ENCODE measurements around the gene YJEFN3.
A peak's percentile ranks its signal among the peaks of the same experiment; 100 is the strongest.

The YJEFN3 gene

DNA sequence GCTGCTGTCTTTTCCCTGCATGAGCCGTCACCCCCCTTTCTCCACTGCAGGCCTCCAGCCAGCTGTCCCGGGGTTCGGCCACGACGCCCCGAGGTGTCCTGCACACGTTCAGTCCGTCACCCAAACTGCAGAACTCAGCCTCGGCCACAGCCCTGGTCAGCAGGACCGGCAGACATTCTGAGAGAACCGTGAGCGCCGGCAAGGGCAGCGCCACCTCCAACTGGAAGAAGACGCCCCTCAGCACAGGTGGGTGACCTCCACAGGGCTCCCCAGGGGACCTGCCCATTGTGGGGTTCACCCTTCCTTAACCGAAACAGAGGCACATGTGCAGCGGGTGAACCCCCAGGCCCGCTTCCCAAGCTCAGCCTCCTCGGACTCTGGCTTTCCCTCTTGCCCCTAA is 26.4 kb upstream of the YJEFN3 start:
- in situ Hi-C loops (cut with HindIII; ENCODE audit: low pct_unique_long_range_greater_than_20kb, low sequenced_read_pairs) = no loop called here
- DNase-seq (ENCODE audit: low read depth in 1 of 2, low spot score in 1 of 2) = no peak
- no peak for TF ChIP-seq JUND (IDR thresholded peaks at IDR 0.05; ENCODE audit: low read depth)

DNA sequence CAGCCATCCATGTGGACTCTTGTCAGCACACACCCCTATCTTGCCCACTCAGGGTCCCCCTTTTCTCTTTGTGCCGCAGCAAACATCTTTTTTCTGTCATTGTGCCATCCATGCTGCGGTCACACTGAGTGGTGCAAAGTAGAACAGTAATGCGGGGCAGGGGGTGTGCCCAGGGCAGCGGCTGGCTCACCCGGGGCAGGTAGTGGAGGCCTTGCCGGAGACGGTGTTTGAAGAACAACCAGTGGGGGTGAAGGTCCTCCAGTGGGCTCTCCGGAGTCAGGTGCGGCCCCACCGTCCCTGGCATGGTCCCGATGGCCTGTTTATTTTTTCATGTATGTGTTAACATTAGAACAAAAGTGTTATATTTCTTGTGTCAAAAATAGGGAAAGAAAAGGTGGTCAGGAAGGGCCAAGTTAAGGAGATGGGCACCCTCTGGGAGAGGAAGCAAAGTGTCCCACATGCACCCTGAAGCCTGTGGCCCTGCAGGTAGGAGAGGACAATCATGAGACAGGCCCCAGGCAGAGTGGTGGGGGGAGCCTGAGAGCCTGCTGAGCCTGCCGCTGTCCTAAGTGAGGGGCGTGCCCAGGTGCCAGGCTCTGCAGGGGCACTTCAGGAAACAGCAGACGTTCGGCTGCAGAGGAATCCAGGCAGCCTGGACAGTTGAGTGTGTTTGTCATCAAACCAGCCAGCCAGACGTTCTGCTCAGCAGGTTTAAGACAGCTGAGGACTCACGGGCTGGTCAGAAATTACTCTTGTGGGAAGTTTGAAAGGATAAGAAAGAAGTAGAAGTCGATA is 25.7 kb upstream of the YJEFN3 start:
- in situ Hi-C loops (cut with HindIII; ENCODE audit: low pct_unique_long_range_greater_than_20kb, low sequenced_read_pairs) = no loop called here
- TF ChIP-seq JUND (IDR thresholded peaks at IDR 0.05; ENCODE audit: low read depth) = no peak
- DNase-seq (ENCODE audit: low read depth in 1 of 2, low spot score in 1 of 2) = no peak

DNA sequence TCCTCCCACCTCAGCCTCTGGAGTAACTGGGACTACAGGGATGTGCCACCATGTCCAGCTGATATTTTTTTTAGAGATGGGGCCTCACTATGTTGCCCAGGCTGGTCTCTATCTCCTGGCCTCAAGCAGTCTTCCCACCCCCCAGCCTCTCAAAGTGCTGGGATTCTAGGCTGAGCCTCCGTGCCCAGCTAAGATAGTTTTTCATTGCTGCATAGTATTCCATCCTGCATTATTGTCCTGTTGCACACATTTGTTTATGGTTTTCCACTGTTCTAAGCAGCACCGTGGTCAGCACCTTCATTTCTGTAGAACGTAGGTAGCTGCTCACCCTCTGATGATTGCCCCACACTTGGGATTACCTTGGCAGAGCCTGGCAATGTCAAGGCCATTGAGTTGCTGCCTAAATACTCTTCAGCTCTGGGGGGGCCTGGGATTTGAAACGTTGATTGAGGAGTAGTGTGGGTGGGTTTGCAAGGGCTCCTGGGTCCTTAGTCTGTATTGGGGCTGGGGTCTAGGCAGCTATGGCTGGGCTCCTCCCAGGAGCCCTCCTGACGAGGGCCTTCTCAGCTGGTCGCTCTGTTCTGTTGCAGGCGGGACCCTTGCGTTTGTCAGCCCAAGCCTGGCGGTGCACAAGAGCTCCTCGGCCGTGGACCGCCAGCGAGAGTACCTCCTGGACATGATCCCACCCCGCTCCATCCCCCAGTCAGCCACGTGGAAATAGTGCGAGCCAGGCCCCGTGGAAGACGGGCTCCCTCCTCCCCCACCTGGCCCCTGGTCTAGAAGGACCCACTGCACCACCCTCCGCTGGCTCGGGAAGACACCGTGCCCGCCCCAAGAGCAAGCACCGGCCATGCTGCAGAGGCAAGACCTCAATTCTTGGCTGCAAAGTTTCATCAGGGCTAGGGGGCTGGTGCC is 23.7 kb upstream of the YJEFN3 start:
- in situ Hi-C loops (cut with HindIII; ENCODE audit: low pct_unique_long_range_greater_than_20kb, low sequenced_read_pairs) = no loop called here
- no peak for TF ChIP-seq JUND (IDR thresholded peaks at IDR 0.05; ENCODE audit: low read depth)
- no peak for DNase-seq (ENCODE audit: low read depth in 1 of 2, low spot score in 1 of 2)

DNA sequence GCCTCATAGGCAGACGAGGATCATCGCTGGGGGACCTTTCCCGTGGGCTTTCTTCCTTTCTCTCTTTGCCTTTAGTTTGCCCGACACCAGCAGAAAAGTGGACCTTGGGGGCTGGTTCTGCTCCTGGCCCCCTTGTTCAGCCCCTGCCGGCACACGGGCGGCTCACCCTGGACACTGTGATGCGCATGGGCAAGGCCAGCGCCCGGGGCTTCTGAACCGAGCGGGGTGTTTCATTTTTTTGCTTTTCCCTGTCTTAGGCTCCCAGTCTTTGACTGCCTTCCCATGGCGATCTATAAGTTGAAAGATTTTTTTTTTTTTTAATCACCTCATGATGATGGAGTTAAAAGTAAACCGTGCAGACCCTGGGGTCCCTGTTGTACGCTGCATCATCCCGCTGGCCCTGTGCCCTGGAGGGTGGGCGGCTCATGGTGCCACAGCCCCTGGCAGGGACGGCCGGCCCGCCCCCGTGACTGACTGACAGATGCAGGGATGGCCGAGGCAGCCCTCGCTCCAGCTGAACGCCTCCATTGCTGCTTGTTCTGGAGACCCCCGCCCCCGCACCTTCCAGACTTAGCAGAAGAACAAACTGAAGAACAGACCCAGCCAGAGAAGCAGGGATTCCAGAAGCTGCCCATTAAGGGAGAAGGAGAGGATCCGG is 22.9 kb upstream of the YJEFN3 start:
- no peak for DNase-seq (ENCODE audit: low read depth in 1 of 2, low spot score in 1 of 2)
- TF ChIP-seq JUND (IDR thresholded peaks at IDR 0.05; ENCODE audit: low read depth) = no peak
- in situ Hi-C loops (cut with HindIII; ENCODE audit: low pct_unique_long_range_greater_than_20kb, low sequenced_read_pairs) = no loop called here

DNA sequence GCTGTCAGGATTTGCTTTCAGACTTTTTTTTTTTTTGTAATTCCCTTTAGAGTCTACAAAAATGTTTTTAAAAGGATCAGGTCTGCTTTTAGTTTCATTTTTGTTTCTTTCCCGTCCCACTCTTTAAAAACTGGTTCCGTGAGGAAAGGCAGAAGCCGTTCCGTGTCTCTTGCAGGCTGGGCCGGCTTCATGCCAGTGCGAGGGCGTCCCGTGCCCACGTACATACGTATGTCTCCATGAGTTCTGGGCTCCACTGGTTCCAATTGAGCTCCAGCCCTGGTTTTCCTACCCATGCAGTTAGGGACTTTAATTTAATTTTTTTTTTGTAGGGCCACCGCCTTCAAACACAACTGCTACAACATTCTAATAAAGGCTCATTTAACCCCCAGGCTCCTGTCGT is 22.1 kb upstream of the YJEFN3 start:
- in situ Hi-C loops (cut with HindIII; ENCODE audit: low pct_unique_long_range_greater_than_20kb, low sequenced_read_pairs) = no loop called here
- no peak for DNase-seq (ENCODE audit: low read depth in 1 of 2, low spot score in 1 of 2)
- TF ChIP-seq JUND (IDR thresholded peaks at IDR 0.05; ENCODE audit: low read depth) = no peak

DNA sequence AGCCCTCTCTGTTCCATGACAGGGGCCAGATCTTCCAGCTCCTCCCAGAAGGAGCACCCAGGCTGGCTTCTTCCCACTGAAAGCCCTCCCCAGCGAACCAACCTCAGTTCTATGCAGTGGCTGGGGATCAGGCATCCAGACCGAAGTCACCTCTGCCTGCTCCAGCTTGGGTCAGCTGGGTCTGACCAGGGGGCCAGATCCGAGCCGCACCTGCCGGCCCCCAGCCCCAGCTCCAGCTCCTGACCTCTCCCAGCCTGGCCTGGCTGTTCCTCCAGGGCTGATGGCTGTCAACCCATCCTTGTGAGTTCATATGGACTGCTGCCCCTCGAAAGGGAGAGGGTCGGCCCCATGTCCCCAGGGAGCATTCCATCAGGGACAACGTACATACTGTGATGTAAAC is 21.4 kb upstream of the YJEFN3 start:
- TF ChIP-seq JUND (IDR thresholded peaks at IDR 0.05; ENCODE audit: low read depth) = no peak
- no peak for DNase-seq (ENCODE audit: low read depth in 1 of 2, low spot score in 1 of 2)
- in situ Hi-C loops (cut with HindIII; ENCODE audit: low pct_unique_long_range_greater_than_20kb, low sequenced_read_pairs) = no loop called here

DNA sequence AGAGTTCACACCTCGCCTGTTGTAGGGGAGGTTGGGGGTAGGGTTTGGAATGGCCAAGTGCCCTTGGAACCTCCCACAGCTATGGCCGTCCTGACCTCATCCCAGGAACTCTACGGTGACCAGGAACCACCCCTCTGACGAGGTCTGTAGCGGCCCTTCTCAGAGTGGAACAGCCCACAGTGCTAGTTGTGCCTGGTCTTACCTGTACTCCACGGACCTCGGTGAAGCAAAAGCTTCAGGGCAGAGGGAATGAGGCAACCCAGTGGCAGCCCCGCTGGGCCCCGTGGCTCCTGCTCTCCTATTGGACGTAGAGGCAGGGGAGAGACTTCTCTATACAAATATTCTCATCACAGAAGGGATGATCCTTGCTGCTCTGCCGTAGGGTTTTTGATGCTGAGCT is 20.5 kb upstream of the YJEFN3 start:
- in situ Hi-C loops (cut with HindIII; ENCODE audit: low pct_unique_long_range_greater_than_20kb, low sequenced_read_pairs) = no loop called here
- no peak for DNase-seq (ENCODE audit: low read depth in 1 of 2, low spot score in 1 of 2)
- TF ChIP-seq JUND (IDR thresholded peaks at IDR 0.05; ENCODE audit: low read depth) = no peak

DNA sequence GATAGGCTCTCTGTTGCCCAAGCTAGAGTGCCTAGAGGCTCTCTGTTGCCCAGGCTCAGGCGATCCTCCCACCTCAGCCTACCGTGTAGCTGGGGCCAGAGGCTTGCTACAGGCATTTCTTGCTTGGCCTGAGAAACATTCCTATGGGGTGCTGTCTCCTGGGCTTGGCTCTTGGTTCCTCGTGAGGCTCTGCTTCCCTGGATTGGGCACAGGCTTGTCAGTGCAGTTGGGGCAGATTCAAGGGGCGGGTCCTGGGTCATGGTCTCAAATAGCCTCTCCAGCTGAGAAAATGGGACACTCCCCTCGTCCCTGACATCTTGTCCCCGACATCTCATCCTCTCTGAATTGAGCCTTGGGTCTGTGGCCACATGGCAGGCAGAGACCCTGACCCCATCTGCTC is 18.3 kb upstream of the YJEFN3 start:
- in situ Hi-C loops (cut with HindIII; ENCODE audit: low pct_unique_long_range_greater_than_20kb, low sequenced_read_pairs) = no loop called here
- peak in 1 of 2 experiments; percentile 65 for DNase-seq (ENCODE audit: low read depth in 1 of 2, low spot score in 1 of 2)
- TF ChIP-seq JUND (IDR thresholded peaks at IDR 0.05; ENCODE audit: low read depth) = no peak

DNA sequence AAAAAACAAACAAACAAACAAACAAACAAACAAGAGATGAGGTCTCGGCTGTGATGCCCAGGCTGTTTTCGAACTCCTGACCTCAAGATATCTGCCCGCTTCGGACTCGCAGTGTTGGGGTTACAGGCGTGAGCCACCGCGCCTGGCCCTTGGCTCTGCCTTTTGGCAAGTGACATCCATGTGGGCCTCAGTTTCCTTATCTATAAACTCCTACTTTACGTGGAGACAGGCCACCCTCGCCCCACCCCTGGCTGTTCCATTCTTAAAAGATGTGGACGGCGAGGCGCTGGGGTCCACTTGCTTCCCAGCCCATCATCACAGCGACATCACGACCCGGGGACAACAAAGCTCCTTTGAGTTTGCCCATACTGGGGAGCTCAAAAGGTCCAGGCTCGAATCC is 15.0 kb upstream of the YJEFN3 start:
- TF ChIP-seq JUND (IDR thresholded peaks at IDR 0.05; ENCODE audit: low read depth) = no peak
- in situ Hi-C loops (cut with HindIII; ENCODE audit: low pct_unique_long_range_greater_than_20kb, low sequenced_read_pairs) = no loop called here

DNA sequence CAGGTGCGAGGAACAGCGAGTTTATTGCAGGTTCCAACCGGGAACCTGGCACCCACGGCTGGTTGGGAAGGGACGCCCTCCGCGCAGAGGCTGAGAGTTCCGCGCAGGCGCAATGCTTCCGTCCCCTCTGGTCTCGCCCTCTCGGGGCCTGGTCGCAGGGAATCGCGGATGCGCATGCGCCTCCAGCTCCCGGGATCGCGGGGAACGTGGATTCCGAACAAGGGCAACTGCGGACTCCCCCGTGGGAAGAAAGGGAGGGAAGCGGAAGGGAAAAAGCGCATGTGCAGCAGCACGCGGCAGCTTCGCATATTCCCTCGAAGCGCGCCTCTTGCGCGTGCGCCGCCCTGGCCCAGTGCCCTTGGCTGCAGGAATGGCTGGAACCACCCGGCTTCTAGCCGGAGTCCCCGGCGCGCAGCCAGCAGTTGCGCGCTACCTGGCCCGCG is 14.5 kb upstream of the YJEFN3 start:
- in situ Hi-C loops (cut with HindIII; ENCODE audit: low pct_unique_long_range_greater_than_20kb, low sequenced_read_pairs) = no loop called here
- DNase-seq (ENCODE audit: low read depth in 1 of 2, low spot score in 1 of 2) = no peak

More for the DNA sequence above, 15.0 kb upstream of the YJEFN3 start:
- DNase-seq (ENCODE audit: low read depth in 1 of 2, low spot score in 1 of 2) = no peak

DNA sequence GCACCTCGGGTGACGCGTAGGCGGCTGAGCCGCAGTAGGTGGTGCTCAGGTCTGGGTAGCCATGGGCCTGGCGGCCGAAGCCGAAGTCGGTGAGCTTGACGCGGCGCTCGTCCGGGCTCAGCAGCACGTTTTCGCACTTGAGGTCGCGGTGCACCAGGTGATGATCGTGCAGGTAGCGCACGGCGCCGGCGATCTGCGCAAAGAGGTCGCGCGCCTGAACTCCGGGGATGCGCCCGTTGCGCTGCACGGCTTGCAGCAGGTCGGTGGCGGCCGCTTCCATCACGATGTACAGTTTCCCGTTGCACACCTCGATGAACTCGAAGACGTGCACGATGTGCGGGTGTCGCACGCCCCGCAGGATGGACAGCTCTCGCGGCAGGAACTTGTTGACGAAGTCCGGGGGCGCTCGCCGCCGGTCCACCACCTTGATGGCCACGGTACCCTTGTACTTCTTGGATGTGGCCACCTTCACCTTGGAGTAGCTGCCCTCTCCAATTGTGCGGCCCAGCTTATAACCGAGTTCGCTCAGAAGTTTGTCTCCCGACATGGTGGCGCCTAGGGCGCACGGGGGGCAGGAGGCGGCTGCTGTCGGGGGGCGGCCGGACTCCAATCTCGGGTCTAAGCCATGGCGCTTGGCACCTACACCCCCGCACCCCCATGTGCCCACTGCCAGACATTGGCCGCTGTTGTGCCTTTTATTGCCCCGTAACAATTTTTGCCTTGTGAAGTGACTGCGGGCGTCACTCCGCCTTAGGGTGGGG is 13.7 kb upstream of the YJEFN3 start, which contains the start of gene TSSK6:
TSS of gene TSSK6 (minus strand) at position 668 of the 761 bp plus-strand sequence. CDS start at position 547, 121 bp downstream.
- in situ Hi-C loops (cut with HindIII; ENCODE audit: low pct_unique_long_range_greater_than_20kb, low sequenced_read_pairs) = no loop called here
- no peak for TF ChIP-seq JUND (IDR thresholded peaks at IDR 0.05; ENCODE audit: low read depth)
- no peak for DNase-seq (ENCODE audit: low read depth in 1 of 2, low spot score in 1 of 2)

More for the DNA sequence above, 14.5 kb upstream of the YJEFN3 start:
- TF ChIP-seq JUND (IDR thresholded peaks at IDR 0.05; ENCODE audit: low read depth) = no peak

All from T47D (cell line).